GM12801 (cell line): ENCODE data around the gene ERMARD.

Experiments used
- TF ChIP-seq, protein P1 (sequence below): IDR thresholded peaks from one replicate; pipeline ENCODE4 v1.5.1; 2011; ENCODE audit warnings: control low read depth; ENCODE audit not compliant: insufficient read length; ENCODE audit errors: extremely low read depth

The ERMARD gene

DNA sequence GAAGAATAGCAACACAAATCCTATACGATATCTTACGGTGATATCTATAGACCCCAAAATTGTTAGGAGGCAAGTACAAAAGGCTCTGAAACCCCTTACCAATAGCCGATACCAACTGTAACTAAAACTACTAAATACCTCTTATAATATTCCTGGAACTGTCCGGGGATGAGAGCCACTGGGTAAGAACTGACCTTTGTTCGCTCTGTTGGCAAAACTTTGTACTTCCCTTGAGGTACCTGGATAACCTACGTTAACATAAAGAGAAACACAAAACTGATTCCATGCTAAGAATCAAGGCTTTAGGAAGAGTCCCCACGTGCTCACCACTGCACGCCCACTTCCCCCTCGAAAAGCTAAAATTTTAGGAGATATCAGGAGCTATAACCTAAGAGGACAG, 36.8 kb upstream of the ERMARD start:
- TF ChIP-seq, protein P1, sequence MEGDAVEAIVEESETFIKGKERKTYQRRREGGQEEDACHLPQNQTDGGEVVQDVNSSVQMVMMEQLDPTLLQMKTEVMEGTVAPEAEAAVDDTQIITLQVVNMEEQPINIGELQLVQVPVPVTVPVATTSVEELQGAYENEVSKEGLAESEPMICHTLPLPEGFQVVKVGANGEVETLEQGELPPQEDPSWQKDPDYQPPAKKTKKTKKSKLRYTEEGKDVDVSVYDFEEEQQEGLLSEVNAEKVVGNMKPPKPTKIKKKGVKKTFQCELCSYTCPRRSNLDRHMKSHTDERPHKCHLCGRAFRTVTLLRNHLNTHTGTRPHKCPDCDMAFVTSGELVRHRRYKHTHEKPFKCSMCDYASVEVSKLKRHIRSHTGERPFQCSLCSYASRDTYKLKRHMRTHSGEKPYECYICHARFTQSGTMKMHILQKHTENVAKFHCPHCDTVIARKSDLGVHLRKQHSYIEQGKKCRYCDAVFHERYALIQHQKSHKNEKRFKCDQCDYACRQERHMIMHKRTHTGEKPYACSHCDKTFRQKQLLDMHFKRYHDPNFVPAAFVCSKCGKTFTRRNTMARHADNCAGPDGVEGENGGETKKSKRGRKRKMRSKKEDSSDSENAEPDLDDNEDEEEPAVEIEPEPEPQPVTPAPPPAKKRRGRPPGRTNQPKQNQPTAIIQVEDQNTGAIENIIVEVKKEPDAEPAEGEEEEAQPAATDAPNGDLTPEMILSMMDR = no peak

DNA sequence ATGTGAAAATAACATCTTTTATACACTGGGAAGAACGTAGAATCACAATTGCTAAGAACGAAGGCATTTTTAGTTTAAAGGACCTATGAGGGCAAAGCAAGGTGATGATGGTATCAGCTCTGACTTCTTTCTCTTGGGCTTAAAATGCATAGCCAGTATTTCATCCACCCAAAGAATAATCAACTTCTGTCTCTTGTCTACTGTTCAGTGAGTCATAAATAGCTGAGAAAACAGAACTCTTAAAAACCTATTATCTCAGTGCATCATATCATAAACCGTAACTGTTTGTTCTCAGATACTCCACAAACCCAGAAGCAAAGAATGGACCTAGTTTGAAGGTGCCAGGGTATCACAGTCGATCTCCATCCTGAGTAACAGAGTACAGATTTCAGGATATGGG, 32.3 kb upstream of the ERMARD start:
- TF ChIP-seq, protein P1 = no peak

DNA sequence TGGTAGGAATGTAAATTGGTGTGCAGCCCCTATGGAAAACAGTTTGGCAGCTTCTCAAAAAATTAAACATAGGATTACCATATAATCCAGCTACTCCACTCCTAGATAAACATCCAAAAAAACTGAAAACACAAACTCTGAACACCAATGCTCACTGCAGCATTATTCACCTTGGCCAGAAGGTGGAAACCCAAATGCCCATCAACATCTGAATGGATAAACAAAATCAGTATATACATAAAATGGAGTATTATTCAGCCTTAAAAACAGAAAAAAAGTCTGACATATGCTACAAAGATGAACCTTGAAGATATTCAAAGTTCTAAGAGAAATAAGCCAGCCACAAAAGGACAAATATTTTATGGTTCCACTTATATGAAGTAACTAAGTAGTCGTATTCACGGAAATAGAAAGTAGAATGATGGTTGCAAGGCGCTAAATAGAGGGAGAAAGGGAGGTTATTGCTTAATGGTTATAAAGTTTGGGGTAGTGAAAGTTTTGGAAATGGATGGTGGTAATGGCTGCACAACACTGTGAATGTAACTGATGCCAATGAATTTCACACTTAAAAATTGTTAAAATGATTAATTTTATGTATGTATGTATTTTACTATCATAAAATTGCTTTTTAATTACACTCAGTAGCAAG, 31.1 kb upstream of the ERMARD start:
- TF ChIP-seq, protein P1 = no peak

DNA sequence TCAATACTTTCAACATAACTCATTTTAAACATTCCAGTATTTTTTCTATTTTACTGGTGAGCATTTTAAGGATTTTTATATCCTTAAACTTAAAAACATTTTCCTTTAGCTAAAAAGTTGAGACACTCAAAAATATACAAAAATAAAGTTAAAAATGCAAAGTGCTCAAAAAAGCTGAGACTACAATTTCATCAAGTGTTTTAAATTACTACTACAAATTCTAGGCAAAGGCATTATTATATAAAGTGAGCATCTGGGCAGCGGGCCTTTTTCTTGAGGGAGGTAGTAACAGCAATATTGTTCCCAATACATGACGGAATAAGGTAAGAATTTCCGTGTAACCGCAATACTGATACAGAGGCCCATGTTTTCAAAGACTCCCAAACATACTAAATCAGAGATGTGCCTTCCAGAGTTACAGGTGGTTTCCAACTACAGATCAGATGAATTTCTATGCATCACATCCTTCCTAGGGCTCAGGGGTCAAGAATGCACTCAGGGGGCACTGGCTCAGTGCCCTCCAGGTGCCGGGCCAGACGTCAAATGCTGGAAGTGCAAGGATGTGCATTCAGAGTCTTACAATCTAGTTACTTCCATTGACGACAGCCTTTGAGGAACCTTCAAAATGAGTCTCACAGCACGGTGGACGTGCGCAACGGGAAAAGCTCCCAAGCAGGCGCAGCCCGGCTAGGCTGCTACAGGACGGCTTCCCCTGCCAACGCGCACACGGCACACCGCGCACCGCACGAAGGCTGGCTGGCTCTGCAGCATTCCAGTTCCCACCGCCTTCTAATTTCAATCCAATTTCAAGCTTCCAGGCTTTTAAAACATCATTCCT, 28.8 kb upstream of the ERMARD start:
- TF ChIP-seq, protein P1 = no peak

DNA sequence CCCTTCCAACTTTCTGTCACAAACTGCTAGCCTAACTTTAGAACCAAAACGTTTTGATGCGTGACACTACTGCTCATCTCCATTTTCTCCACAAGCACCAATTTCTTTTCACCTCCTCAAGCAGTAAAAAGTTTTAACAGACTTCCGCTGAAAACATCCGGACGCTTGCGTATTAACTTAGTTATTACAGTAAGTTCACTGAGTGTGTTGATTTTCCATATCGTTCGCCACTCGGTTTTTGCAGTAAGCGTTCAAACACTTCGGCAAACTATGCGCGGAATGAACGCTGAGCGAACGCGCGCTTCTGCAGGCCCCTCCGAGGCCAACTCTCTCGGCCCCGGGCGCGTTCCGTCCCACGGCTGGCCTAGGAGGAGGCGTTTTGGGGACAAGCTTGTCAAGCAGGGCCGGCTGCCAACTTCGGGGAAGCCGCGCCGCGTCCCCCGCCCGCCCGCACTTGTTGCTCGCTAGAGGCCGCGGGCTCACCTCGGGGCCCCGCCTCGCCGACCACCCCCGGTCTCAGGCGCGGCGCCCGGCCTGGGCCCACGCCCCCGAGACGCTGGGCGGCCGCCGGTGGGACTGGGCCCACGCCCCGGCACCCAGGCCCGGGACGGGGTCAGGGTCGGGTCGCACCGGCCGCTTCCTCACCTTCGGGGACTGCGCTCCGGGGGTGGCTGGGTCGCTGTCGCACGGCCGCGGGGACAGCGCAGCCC, 28.1 kb upstream of the ERMARD start:
- TF ChIP-seq, protein P1 = no peak

DNA sequence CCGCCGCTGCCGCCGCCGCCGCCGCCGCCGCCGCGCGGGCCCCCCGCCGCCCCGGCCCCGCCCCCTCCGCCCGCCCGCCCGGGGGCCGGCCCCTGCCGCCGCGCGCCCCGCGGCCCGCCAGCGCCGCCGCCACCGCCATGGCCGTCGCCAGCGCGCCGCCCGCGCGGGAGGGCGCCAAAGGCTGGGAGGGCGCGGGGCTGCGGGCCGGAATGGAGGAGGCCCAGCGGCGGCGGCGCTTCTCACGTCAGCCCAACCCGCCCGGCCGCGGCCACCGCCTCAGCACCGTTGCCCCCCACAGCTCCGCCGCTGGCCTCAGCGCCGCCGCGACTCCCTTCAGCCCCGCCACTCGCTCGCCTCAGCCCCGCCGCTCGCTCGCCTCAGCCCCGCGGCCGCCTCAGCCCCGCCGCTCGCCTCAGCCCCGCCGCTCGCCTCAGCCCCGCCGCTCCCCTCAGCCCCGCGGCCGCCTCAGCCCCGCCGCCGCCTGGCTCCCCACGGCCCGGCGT, 27.4 kb upstream of the ERMARD start:
- TF ChIP-seq, protein P1 = no peak

DNA sequence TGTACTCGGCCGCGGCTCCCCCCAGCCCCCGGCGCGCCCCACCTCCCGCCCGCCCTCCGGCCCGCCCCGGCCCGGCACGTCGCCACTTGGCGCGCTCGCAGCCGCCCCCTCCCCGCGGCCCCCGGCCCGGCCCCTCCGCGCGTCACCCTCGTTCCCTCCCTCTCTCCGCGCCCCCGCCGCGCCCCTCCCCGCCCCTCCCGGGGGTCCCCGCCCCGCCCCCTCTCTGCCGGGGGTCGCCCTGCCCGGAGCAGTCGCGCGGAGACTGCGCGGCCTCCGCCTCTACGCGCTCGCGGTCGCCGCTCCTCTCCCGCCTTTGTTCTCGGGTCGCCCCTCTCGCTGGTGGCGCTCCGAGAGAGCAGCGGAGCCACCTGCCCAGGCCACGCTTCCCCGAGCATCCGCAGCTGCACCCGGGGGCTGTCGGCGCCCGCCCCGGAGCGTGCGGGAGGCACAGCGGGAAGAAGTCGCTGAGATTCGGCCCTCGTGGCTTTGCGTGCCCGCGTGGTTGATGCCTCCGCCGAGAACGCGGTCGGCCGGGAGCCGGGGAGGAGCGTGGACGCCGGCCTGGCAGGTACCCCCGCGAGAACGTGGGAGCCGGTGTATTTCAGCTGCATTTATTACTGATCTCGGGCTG, 26.8 kb upstream of the ERMARD start, which contains the start of gene PHF10:
TSS of gene PHF10 (minus strand) at position 7 of the 631 bp plus-strand sequence. CDS start 569 bp downstream, outside the sequence.
- TF ChIP-seq, protein P1 = no peak
